ENCODE measurements around the gene PCDH1. TPM values are rescaled to one million over a fixed set of nuclear protein-coding genes. Genes with fewer than 3 reads are reported as not detected.

The PCDH1 gene
- total and polyA plus RNA-seq, 2 of the 13 experiments (the other 11 are each of a cell fraction or from before 2014, with no cell fraction given): 0.11 to 0.83 TPM

DNA sequence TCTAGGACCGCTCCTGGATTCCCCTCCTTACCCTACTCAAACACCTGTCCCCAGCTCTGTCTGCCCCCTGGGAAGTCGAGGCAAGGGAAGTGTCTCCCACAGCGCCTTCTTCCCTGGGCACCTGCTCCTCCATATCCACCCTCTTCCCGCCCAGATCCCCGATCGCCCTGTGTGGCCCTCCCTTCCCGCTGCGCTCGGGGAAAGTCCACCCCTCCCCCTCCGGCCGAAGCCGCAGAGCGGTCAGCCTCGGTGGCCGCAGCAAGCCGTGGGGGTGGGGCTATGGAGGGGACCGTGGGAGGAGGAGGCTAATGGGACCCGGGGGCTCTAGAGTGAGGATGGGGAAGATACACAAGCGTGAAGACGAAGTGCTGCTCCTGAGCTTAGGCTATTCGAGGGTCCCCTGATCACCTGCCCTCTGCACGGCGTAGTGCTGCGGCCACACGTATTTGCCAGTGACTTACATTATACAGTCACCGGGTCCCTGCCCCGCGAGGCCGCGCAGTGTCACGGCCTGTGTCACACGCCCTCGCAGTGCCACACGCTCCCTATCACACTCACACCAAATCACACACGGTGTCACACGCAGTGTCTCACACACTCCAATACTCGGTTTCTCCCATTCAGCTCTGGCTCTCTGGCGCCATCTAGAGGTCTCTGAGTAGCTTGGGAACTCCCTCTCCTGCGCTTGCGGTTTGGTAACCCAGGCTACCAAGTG is 658 bp upstream of the PCDH1 start (continued):
- TF ChIP-seq HNRNPLL (IDR thresholded peaks at IDR 0.05; ENCODE audit: low read depth, low read length, poor library complexity, severe bottlenecking) (peak; percentile 50), ZFX (CRISPR knock-in tag; IDR thresholded peaks at IDR 0.05; ENCODE audit: low read depth) (0 out of 2 replicates have a peak, but pooled peaks have one; percentile 27), ZNF33B (CRISPR knock-in tag; IDR thresholded peaks at IDR 0.05) (no peak), HES4 (CRISPR knock-in tag; IDR thresholded peaks at IDR 0.05; ENCODE audit: borderline replicate concordance) (peak; percentile 39; the same call in 1 of the 2 replicates), ZNF180 (CRISPR knock-in tag; IDR thresholded peaks at IDR 0.05; ENCODE audit: borderline replicate concordance, low read depth) (no peak), ZBTB7B (CRISPR knock-in tag; IDR thresholded peaks at IDR 0.05) (0 out of 2 replicates have a peak, but pooled peaks have one; percentile 24), PCBP2 (optimal IDR thresholded peaks at IDR 0.05; ENCODE audit: low read depth, low read length, poor library complexity, severe bottlenecking) (no peak), CBFB (CRISPR knock-in tag; IDR thresholded peaks at IDR 0.05) (0 out of 2 replicates have a peak, but pooled peaks have one; percentile 50), ASH2L (IDR thresholded peaks at IDR 0.05; ENCODE audit: insufficient read length, low read depth, low read length) (no peak), DNMT1 (CRISPR knock-in tag; IDR thresholded peaks at IDR 0.05) (peak; percentile 63; the same call in 1 of the 2 replicates), FIP1L1 (IDR thresholded peaks at IDR 0.05; ENCODE audit: borderline replicate concordance, insufficient read depth, low read depth, low read length) (no peak)
- TF ChIP-seq, protein P1, sequence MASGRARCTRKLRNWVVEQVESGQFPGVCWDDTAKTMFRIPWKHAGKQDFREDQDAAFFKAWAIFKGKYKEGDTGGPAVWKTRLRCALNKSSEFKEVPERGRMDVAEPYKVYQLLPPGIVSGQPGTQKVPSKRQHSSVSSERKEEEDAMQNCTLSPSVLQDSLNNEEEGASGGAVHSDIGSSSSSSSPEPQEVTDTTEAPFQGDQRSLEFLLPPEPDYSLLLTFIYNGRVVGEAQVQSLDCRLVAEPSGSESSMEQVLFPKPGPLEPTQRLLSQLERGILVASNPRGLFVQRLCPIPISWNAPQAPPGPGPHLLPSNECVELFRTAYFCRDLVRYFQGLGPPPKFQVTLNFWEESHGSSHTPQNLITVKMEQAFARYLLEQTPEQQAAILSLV (CRISPR knock-in tag; IDR thresholded peaks at IDR 0.05; ENCODE audit: borderline replicate concordance): 0 out of 2 replicates have a peak, but pooled peaks have one; percentile 54
- TF ChIP-seq, protein P2, sequence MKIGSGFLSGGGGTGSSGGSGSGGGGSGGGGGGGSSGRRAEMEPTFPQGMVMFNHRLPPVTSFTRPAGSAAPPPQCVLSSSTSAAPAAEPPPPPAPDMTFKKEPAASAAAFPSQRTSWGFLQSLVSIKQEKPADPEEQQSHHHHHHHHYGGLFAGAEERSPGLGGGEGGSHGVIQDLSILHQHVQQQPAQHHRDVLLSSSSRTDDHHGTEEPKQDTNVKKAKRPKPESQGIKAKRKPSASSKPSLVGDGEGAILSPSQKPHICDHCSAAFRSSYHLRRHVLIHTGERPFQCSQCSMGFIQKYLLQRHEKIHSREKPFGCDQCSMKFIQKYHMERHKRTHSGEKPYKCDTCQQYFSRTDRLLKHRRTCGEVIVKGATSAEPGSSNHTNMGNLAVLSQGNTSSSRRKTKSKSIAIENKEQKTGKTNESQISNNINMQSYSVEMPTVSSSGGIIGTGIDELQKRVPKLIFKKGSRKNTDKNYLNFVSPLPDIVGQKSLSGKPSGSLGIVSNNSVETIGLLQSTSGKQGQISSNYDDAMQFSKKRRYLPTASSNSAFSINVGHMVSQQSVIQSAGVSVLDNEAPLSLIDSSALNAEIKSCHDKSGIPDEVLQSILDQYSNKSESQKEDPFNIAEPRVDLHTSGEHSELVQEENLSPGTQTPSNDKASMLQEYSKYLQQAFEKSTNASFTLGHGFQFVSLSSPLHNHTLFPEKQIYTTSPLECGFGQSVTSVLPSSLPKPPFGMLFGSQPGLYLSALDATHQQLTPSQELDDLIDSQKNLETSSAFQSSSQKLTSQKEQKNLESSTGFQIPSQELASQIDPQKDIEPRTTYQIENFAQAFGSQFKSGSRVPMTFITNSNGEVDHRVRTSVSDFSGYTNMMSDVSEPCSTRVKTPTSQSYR (CRISPR knock-in tag; IDR thresholded peaks at IDR 0.05; ENCODE audit: borderline replicate concordance): peak; percentile 80; the same call in 1 of the 2 replicates
- TF ChIP-seq, protein P3, sequence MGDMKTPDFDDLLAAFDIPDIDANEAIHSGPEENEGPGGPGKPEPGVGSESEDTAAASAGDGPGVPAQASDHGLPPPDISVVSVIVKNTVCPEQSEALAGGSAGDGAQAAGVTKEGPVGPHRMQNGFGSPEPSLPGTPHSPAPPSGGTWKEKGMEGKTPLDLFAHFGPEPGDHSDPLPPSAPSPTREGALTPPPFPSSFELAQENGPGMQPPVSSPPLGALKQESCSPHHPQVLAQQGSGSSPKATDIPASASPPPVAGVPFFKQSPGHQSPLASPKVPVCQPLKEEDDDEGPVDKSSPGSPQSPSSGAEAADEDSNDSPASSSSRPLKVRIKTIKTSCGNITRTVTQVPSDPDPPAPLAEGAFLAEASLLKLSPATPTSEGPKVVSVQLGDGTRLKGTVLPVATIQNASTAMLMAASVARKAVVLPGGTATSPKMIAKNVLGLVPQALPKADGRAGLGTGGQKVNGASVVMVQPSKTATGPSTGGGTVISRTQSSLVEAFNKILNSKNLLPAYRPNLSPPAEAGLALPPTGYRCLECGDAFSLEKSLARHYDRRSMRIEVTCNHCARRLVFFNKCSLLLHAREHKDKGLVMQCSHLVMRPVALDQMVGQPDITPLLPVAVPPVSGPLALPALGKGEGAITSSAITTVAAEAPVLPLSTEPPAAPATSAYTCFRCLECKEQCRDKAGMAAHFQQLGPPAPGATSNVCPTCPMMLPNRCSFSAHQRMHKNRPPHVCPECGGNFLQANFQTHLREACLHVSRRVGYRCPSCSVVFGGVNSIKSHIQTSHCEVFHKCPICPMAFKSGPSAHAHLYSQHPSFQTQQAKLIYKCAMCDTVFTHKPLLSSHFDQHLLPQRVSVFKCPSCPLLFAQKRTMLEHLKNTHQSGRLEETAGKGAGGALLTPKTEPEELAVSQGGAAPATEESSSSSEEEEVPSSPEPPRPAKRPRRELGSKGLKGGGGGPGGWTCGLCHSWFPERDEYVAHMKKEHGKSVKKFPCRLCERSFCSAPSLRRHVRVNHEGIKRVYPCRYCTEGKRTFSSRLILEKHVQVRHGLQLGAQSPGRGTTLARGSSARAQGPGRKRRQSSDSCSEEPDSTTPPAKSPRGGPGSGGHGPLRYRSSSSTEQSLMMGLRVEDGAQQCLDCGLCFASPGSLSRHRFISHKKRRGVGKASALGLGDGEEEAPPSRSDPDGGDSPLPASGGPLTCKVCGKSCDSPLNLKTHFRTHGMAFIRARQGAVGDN (CRISPR knock-in tag; IDR thresholded peaks at IDR 0.05): peak; percentile 71
- TF ChIP-seq, protein P4, sequence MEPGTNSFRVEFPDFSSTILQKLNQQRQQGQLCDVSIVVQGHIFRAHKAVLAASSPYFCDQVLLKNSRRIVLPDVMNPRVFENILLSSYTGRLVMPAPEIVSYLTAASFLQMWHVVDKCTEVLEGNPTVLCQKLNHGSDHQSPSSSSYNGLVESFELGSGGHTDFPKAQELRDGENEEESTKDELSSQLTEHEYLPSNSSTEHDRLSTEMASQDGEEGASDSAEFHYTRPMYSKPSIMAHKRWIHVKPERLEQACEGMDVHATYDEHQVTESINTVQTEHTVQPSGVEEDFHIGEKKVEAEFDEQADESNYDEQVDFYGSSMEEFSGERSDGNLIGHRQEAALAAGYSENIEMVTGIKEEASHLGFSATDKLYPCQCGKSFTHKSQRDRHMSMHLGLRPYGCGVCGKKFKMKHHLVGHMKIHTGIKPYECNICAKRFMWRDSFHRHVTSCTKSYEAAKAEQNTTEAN (CRISPR knock-in tag; conservative IDR thresholded peaks at IDR 0.05): peak; percentile 75; the same call in 1 of the 2 replicates
- TF ChIP-seq, protein P5, sequence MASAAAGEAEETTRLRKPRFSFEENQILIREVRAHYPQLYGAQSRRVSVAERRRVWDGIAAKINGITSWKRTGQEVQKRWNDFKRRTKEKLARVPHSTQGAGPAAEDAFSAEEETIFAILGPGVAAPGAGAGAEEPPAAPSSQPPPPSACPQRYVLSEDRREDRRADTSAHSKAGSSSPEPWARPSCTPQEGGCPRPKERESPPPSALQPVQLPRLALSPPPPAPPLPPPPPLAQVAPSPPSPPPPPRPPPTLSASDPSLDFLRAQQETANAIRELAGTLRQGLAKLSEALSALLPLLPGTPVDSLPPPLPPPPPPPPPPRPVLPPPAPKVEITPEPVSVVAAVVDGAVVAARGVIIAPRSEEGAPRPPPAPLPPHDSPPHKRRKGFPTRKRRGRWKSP (CRISPR knock-in tag; IDR thresholded peaks at IDR 0.05): peak; percentile 75; the same call in 1 of the 2 replicates
